Measurements from ENCODE around the gene INO80. TPM values are rescaled to one million over a fixed set of nuclear protein-coding genes. Genes with fewer than 3 reads are reported as not detected.

The INO80 gene
- total and polyA plus RNA-seq, 7 donors: 7.2 to 36.6 (median 17.1) TPM

DNA sequence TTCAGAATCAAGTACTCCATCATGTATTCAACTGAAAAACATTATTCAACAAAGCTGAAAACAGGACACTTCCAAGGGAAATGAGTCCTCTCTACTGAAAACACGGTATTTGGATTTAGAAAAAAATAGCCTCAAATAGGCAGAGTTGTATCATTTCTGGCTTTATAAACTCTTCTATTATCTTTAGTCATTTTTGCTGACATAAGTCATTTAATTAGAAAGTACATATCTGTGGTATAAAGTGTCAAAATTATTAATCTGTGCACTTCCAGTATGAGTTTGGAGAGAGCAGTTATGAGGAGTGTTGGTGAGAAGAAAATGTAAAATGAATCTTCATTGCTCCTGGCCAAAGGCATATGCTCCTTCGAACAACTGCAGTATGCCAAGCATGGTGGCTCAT lies 59.3 kb downstream of the INO80 start:
- H3K4me1 ChIP-seq: no peaks in the 10 kb centered on the region
- 95 to 97% methylated on average over 2 of the region's 2 CpGs for WGBS, 2 donors
- no peaks in the 10 kb centered on the region for H3K27me3 ChIP-seq
- no peak for DNase-seq
- peaks cover 14 to 100% (median 43%) of the 10 kb centered on the region in 4 donors for H3K36me3 ChIP-seq
- peaks cover 0 to 4% (median under 1%) of the 10 kb centered on the region in 4 donors for H3K9me3 ChIP-seq
- H3K4me3 ChIP-seq: no peak overlapping the region
- no peak for TF ChIP-seq POLR2AphosphoS5 (IDR thresholded peaks at IDR 0.05)
- no peak for TF ChIP-seq POLR2A (IDR thresholded peaks at IDR 0.05)
- no peak for TF ChIP-seq EP300 (IDR thresholded peaks at IDR 0.05)
- TF ChIP-seq, protein P1, sequence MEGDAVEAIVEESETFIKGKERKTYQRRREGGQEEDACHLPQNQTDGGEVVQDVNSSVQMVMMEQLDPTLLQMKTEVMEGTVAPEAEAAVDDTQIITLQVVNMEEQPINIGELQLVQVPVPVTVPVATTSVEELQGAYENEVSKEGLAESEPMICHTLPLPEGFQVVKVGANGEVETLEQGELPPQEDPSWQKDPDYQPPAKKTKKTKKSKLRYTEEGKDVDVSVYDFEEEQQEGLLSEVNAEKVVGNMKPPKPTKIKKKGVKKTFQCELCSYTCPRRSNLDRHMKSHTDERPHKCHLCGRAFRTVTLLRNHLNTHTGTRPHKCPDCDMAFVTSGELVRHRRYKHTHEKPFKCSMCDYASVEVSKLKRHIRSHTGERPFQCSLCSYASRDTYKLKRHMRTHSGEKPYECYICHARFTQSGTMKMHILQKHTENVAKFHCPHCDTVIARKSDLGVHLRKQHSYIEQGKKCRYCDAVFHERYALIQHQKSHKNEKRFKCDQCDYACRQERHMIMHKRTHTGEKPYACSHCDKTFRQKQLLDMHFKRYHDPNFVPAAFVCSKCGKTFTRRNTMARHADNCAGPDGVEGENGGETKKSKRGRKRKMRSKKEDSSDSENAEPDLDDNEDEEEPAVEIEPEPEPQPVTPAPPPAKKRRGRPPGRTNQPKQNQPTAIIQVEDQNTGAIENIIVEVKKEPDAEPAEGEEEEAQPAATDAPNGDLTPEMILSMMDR (IDR thresholded peaks at IDR 0.05): no peak
- intact Hi-C loops (cut with DNase I): no loop called here
- H3K27ac ChIP-seq: no peak overlapping the region

DNA sequence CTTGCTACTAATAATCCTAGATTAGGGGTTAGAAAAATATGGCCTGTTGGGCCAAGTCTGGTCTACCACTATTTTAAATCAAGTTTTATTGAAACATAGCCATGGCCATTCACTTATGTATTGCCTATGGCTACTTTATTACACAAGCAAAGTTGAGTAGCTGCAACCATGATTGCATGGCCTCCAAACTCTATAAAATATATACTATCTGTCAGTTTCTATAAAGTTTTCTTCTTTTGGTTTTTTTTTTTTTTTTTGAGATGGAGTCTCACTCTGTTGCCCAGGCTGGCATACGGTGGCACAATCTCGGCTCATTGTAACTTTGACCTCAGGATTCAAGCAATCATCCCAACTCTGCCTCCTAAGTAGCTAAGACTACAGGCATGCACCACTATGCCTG lies 60.4 kb downstream of the INO80 start:
- H3K9me3 ChIP-seq: no peaks in the 10 kb centered on the region
- no peaks in the 10 kb centered on the region for H3K27me3 ChIP-seq
- no peak for DNase-seq
- intact Hi-C loops (cut with DNase I): no loop called here
- no peak overlapping the region for H3K4me3 ChIP-seq
- TF ChIP-seq POLR2AphosphoS5 (IDR thresholded peaks at IDR 0.05): no peak
- TF ChIP-seq POLR2A (IDR thresholded peaks at IDR 0.05): no peak
- TF ChIP-seq EP300 (IDR thresholded peaks at IDR 0.05): no peak
- TF ChIP-seq, protein P1 (IDR thresholded peaks at IDR 0.05): no peak
- 98% methylated on average over 2 of the region's 2 CpGs for WGBS, 2 donors
- H3K36me3 ChIP-seq: peaks cover 18 to 100% (median 43%) of the 10 kb centered on the region in 4 donors
- H3K27ac ChIP-seq: no peak overlapping the region
- no peaks in the 10 kb centered on the region for H3K4me1 ChIP-seq

DNA sequence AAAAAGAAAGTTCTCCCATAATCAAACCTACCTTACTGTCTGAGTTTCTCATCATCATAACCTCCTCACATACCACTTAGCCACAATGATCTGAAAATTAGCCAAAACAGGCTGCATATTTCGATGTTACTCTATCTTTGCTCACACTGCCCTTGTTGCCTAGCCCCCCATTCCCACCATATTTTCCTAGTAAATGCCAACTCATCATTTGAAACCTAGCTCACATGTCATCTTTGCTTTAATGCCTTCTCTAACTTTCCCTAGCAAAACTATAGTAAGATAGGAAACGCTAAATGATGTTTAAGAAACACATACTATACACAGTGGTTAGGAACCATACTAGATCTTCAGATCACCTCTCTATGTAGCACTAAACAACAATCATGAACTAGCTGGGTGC lies 64.9 kb downstream of the INO80 start:
- WGBS, 2 donors: 96 to 99% methylated on average over 2 of the region's 2 CpGs
- TF ChIP-seq, protein P1 (IDR thresholded peaks at IDR 0.05): no peak
- TF ChIP-seq POLR2A (IDR thresholded peaks at IDR 0.05) (no peak), EP300 (IDR thresholded peaks at IDR 0.05) (no peak), POLR2AphosphoS5 (IDR thresholded peaks at IDR 0.05) (no peak)

DNA sequence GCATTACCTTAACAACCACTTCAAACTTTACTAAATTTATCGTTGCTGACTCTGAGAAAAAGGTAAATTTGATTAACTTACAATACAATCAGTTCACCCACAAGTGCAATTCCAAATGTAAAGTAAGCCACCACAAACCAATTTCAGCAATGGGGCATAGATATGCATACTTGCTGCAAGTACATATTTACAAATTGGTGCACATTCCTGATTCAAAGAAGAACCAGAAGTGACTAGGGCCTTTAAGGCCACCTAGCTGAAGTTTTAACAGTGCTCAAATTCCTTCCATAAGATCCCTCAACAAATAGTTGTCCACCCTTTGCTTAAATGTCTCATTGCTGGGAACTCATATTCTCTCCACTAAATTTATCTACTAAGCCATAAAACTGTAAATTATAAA lies 67.2 kb downstream of the INO80 start:
- TF ChIP-seq POLR2AphosphoS5 (IDR thresholded peaks at IDR 0.05) (no peak), POLR2A (IDR thresholded peaks at IDR 0.05) (no peak), EP300 (IDR thresholded peaks at IDR 0.05) (no peak)
- TF ChIP-seq, protein P1 (IDR thresholded peaks at IDR 0.05): no peak
- Histone ChIP-seq H3K4me1 (no peaks in the 10 kb centered on the region), H3K36me3 (peaks cover 33 to 99% (median 40%) of the 10 kb centered on the region in 4 donors), H3K4me3 (no peak overlapping the region), H3K27me3 (no peaks in the 10 kb centered on the region), H3K27ac (no peak overlapping the region), H3K9me3 (no peaks in the 10 kb centered on the region)
- no peak for DNase-seq
- WGBS, 2 donors: 25 to 65% methylated on average over 1 of the region's 1 CpG
- intact Hi-C loops (cut with DNase I): no loop called here

More for the DNA sequence above, 64.9 kb downstream of the INO80 start:
- no peaks in the 10 kb centered on the region for H3K9me3 ChIP-seq
- H3K4me3 ChIP-seq: no peak overlapping the region
- no peaks in the 10 kb centered on the region for H3K27me3 ChIP-seq
- no peak for DNase-seq
- H3K36me3 ChIP-seq: peaks cover 33 to 100% (median 47%) of the 10 kb centered on the region in 4 donors
- intact Hi-C loops (cut with DNase I): no loop called here
- H3K27ac ChIP-seq: no peak overlapping the region
- H3K4me1 ChIP-seq: no peaks in the 10 kb centered on the region

DNA sequence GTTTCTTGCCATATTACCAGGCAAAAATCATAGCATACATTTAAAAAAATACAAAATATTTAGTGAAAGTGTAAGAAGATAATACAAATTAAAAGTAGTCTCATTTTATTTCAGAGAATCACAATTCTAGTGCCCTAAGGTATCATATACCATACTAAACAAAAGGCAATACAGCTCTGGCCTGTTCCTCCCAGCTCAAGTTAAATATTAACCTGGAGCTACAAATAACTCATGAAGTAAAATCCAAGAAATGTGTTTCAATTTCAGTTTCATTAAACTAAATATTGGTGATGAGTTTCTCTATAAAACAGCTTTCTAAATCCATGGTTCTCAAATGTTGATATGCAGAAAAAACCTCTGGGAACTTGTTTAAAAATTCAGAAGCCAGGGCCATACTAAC lies 67.7 kb downstream of the INO80 start:
- intact Hi-C loops (cut with DNase I): no loop called here
- no peak overlapping the region for H3K27ac ChIP-seq
- H3K27me3 ChIP-seq: no peaks in the 10 kb centered on the region
- DNase-seq: no peak
- H3K4me3 ChIP-seq: no peak overlapping the region
- H3K36me3 ChIP-seq: peaks cover 33 to 98% (median 40%) of the 10 kb centered on the region in 4 donors
- H3K9me3 ChIP-seq: no peaks in the 10 kb centered on the region
- no peaks in the 10 kb centered on the region for H3K4me1 ChIP-seq
- TF ChIP-seq, protein P1 (IDR thresholded peaks at IDR 0.05): no peak
- no peak for TF ChIP-seq POLR2AphosphoS5 (IDR thresholded peaks at IDR 0.05)
- TF ChIP-seq POLR2A (IDR thresholded peaks at IDR 0.05): no peak
- no peak for TF ChIP-seq EP300 (IDR thresholded peaks at IDR 0.05)

Data from sigmoid colon (tissue), 7 donors.